K562 (cell line): ENCODE data around the gene DVL2. TPM values are rescaled to one million over a fixed set of nuclear protein-coding genes. Genes with fewer than 3 reads are reported as not detected.

Experiments
- BCL6 ChIP-seq: fragments of 250-450 bp; sonication (Bioruptor Pico); IDR thresholded peaks from 2 replicates; pipeline ENCODE4 v1.4.0; 2020
- C11orf30 ChIP-seq: fragments of 450-650 bp; IDR thresholded peaks from 2 replicates; pipeline ENCODE4 v1.6.1; 2016; ENCODE audit warnings: low read depth, mild to moderate bottlenecking
- CEBPZ ChIP-seq: fragments of 150-350 bp; IDR thresholded peaks from 2 replicates; pipeline ENCODE4 v1.6.1; 2014; ENCODE audit warnings: low read depth, mild to moderate bottlenecking, low read length, borderline replicate concordance
- CHD7 ChIP-seq: fragments of 200-600 bp; sonication (generic); IDR thresholded peaks from one replicate; pipeline ENCODE4 v1.6.1; 2012; ENCODE audit warnings: mild to moderate bottlenecking, low read depth, low read length, inconsistent platforms
- CREM ChIP-seq: IDR thresholded peaks from 2 replicates; pipeline ENCODE4 v1.6.1; 2014; ENCODE audit warnings: antibody characterized with exemption, low read depth
- CTBP1 ChIP-seq: fragments of 450-650 bp; IDR thresholded peaks from 2 replicates; pipeline ENCODE4 v1.6.1; 2016; ENCODE audit warnings: borderline replicate concordance
- DIDO1 ChIP-seq: fragments of 450-650 bp; IDR thresholded peaks from 2 replicates; pipeline ENCODE4 v1.6.1; 2016; ENCODE audit warnings: low read depth, missing biosample characterization, missing genetic modification characterization
- GABPA ChIP-seq: fragments of 200-800 bp; sonication (Bioruptor generic); conservative IDR thresholded peaks from 2 replicates; pipeline ENCODE4 v1.6.1; 2016; ENCODE audit warnings: low read depth, missing genetic modification characterization, missing compliant biosample characterization
- GABPB1 ChIP-seq: sonication (generic); formaldehyde crosslinking; IDR thresholded peaks from 2 replicates; pipeline ENCODE4 v1.8.0; 2022; ENCODE audit warnings: mild to moderate bottlenecking, missing genetic modification reagents
- MTA3 ChIP-seq: fragments of 450-650 bp; formaldehyde crosslinking; IDR thresholded peaks from 2 replicates; pipeline ENCODE4 v1.6.1; 2017; ENCODE audit warnings: mild to moderate bottlenecking, borderline replicate concordance
- NFRKB ChIP-seq: fragments of 450-650 bp; IDR thresholded peaks from 2 replicates; pipeline ENCODE4 v1.6.1; 2016; ENCODE audit warnings: low read depth
- SPI1 ChIP-seq: IDR thresholded peaks from 2 replicates; pipeline ENCODE4 v1.6.1; 2011; ENCODE audit warnings: low read depth, low read length, control low read depth, borderline replicate concordance
- ZNF778 ChIP-seq: fragments of 450-650 bp; formaldehyde crosslinking; IDR thresholded peaks from 2 replicates; pipeline ENCODE4 v1.4.0; 2020; ENCODE audit warnings: mild to moderate bottlenecking, moderate library complexity
- polyA plus RNA-seq, 8 experiments: library from polyadenylated mRNA; depleted of rRNA in 4 of 8; stranded (reverse) in 5 of 8; unstranded in 3 of 8; fragments of >200 nt; fragmentation: Nextera tagmentation in 2 of 8; fragmentation: Illumina TruSeq in 1 of 8; extraction: Ambion mirVana in 2 of 8; extraction: Trizol in 1 of 8; gene quantifications; 2 replicates each; pipeline versions ENCODE4 v1.2.1 to v1.2.3, GENCODE V29; 2011 to 2014; ENCODE audit warnings: inconsistent platforms in 1 of 8, missing spikeins in 1 of 8
- total RNA-seq, 7 experiments: library from RNA; depleted of rRNA in 6 of 7; stranded (reverse); fragments of >200 nt in 6 of 7; fragmentation: Illumina TruSeq in 2 of 7; extraction: Trizol in 2 of 7; gene quantifications; 2 replicates each; pipeline versions ENCODE4 v1.2.1 to v1.2.3, GENCODE V29; 2011 to 2021; ENCODE audit warnings: low replicate concordance in 1 of 7

DVL2 gene
- total and polyA plus RNA-seq, 9 of the 15 experiments (the other 6 are each of a cell fraction or from before 2014, with no cell fraction given): 1.3 to 49.5 (median 24.3) TPM

- TF ChIP-seq CHD7: no peak
- no peak for TF ChIP-seq CEBPZ
- TF ChIP-seq GABPA (tag): peak; percentile 96
- peak; percentile 78; the same call in 1 of the 2 replicates for TF ChIP-seq NFRKB
- no peak for TF ChIP-seq ZNF778
- TF ChIP-seq GABPB1 (CRISPR knock-in tag): peak; percentile 91
- no peak for TF ChIP-seq BCL6
- peak; percentile 97 for TF ChIP-seq C11orf30
- no peak for TF ChIP-seq MTA3
- TF ChIP-seq CTBP1: no peak
- TF ChIP-seq SPI1: peak; percentile 82
- TF ChIP-seq CREM: peak; percentile 86
- TF ChIP-seq DIDO1: no peak
Measured at GRCh38 chr17:7251661-7252175, 17.4 kb upstream of the DVL2 start, which contains the start of gene CTDNEP1 (continued).
